Heart right ventricle (tissue), 16 donors: ENCODE data around the gene C3AR1. TPM values are rescaled to one million over a fixed set of nuclear protein-coding genes. Genes with fewer than 3 reads are reported as not detected.
A peak's percentile ranks its signal among the peaks of the same experiment; 100 is the strongest.
"Not testable (repeated sequence)": the region's sequence is repeated elsewhere in the genome, so short reads cannot be mapped to it uniquely, and the experiment has no call there.

Experiments
- ATAC-seq, 8 donors: fragments of 200-7000 bp; cut with Tn5 transposase; one replicate each; pipeline ENCODE4 v1.9.1; 2020; ENCODE audit warnings: mild to moderate bottlenecking in 8 of 8, moderate library complexity in 8 of 8, moderate number of reproducible peaks in 1 of 8
- DNase-seq, 2 donors: peaks; one replicate each; pipeline ENCODE4 v3.0.0-alpha.2; 2020
- H3K27ac ChIP-seq, 10 donors: fragments of 200-600 bp; sonication (generic) in 2 of 10; one replicate each; pipeline versions ENCODE4 v1.5.0 to v1.8.0; 2020 to 2022; ENCODE audit warnings: mild to moderate bottlenecking in 3 of 10
- H3K27me3 ChIP-seq, 7 donors: fragments of 200-600 bp; one replicate each; pipeline ENCODE4 v1.8.0; 2021 to 2022; ENCODE audit warnings: mild to moderate bottlenecking in 2 of 7
- H3K36me3 ChIP-seq, 9 donors: fragments of 200-600 bp; sonication (generic) in 1 of 9; one replicate each; pipeline versions ENCODE4 v1.5.0 to v1.8.0; 2020 to 2022; ENCODE audit warnings: mild to moderate bottlenecking in 2 of 9
- H3K4me1 ChIP-seq, 9 donors: fragments of 200-600 bp; sonication (generic) in 1 of 9; one replicate each; pipeline versions ENCODE4 v1.5.0 to v1.8.0; 2020 to 2022; ENCODE audit warnings: mild to moderate bottlenecking in 4 of 9
- H3K4me3 ChIP-seq, 10 donors: fragments of 200-600 bp; sonication (generic) in 2 of 10; one replicate each; pipeline versions ENCODE4 v1.5.0 to v1.8.0; 2020 to 2022; ENCODE audit warnings: mild to moderate bottlenecking in 7 of 10, moderate library complexity in 2 of 10
- H3K9me3 ChIP-seq, 11 donors: fragments of 200-600 bp in 10 of 11; sonication (generic) in 2 of 11; one replicate each; pipeline versions ENCODE4 v1.5.0 to v1.8.0; 2013 to 2022; ENCODE audit warnings: mild to moderate bottlenecking in 2 of 11, control low read depth in 1 of 11, moderate library complexity in 1 of 11
- WGBS, 2 donors: extraction: QIAGEN DNeasy Blood & Tissue Kit; methylation state at CpG; one replicate each; pipeline ENCODE4 v1.1.7; 2013; ENCODE audit warnings: inconsistent platforms in 1 of 2; 5-methylcytosine and 5-hydroxymethylcytosine counted together
- intact Hi-C, 10 donors: fragments of 100-400 bp; cut with DNase I; formaldehyde crosslinking; loops; one replicate each; pipeline versions ENCODE4 v1.11.1 to v1.14.2; 2022
- polyA plus RNA-seq, 2 donors: library from polyadenylated mRNA; stranded (reverse); fragments of 200-250 nt; gene quantifications; one replicate each; pipeline ENCODE4 v1.2.3, GENCODE V29; 2013
- total RNA-seq, 10 donors: library from RNA; stranded (reverse); fragmentation: NEBNext Ultra II Directional in 3 of 10; extraction: Animal tissue kit (Norgen Biotek cat#: 25700) in 3 of 10; gene quantifications; one replicate each; pipeline versions ENCODE4 v1.2.1 to v1.2.4, GENCODE V29; 2021 to 2023
- TF ChIP-seq, protein P1 (sequence below), 9 donors: fragments of 200-600 bp; sonication (generic) in 2 of 9; IDR thresholded peaks; one replicate each; pipeline versions ENCODE4 v1.5.0 to v1.8.0; 2021 to 2022; ENCODE audit warnings: antibody characterized with exemption in 9 of 9, mild to moderate bottlenecking in 5 of 9, moderate library complexity in 1 of 9
- donor health status: Arrhythmogenic right ventricular cardiomyopathy.
- donor health status: ischemic (EF 13 %, LVEDD 7.1; RV severe dilation, severe dysfunction).
- donor health status: healthy with polysubstance abuse.
- donor health status: DM: no; HTN: yes; CAD: no.
- donor health status: DM: no; HTN: no; CAD: no.
- donor health status: ischemic (EF 25% LVEDD 6.9; RV normal size, moderate dysfunction).
- donor health status: ischemic (EF 25% LVEDD 5.7; RV mildly dilated, moderate dysfunction).
- donor health status: healthy.
- donor health status: DM: yes; HTN: yes; CAD: no.
- donor health status: Ischemic cardiomyopathy.
- donor health status: ischemic (EF 35%, LVEDD 5.7; RV mildly dilated, moderate dysfunction).
- donor health status: nonischemic (EF 11% LVEDD 7.7; RV severe dilation, severe dysfunction).
- donor health status: DM: yes; HTN: yes; CAD: no.
- donor health status: PGD.
- donor health status: ischemic (EF 29% LVEDD 5.4; RV normal size, mild dysfunction).
- donor health status: nonischemic (EF 23%, LVEDD 6.1; RV moderate dilation, normal function).

Gene C3AR1
- total and polyA plus RNA-seq, 12 donors = 1.1 to 26.5 (median 3.8) TPM

DNA sequence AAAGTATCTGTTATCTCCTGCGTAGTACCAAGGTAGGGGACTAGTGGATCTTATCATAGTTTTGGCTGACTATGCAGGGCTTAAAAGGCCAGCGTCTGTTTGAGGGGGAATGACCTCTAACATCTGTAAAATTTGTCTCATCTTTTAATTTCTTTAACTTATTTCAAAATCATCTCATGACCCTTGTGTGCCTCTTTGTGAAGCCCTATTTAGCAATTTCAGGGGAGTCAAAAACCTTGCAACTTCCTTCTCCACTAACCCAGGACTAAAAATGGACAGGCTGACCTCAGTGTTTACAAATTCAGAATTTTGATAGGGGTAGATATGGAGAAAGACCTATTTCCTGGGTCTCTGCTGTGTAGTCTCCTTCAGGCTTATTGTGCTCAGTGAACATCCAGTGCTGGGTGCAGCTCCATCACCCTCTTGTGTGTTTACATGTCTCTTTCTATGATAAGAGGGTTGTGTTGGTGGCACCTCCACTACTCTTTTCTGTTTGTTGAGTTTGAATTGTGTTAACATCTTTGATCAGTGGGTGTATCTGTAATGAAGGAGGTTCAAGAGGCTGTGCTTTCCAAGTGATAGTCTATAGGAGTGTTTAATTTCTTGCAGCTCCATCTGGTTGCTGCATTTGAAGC is 30.2 kb upstream of the C3AR1 start:
- no peaks in the 10 kb centered on the region for H3K9me3 ChIP-seq
- intact Hi-C loops = no loop called here
- WGBS, 2 donors = 61 to 73% methylated on average over 2 of the region's 2 CpGs
- TF ChIP-seq, protein P1, sequence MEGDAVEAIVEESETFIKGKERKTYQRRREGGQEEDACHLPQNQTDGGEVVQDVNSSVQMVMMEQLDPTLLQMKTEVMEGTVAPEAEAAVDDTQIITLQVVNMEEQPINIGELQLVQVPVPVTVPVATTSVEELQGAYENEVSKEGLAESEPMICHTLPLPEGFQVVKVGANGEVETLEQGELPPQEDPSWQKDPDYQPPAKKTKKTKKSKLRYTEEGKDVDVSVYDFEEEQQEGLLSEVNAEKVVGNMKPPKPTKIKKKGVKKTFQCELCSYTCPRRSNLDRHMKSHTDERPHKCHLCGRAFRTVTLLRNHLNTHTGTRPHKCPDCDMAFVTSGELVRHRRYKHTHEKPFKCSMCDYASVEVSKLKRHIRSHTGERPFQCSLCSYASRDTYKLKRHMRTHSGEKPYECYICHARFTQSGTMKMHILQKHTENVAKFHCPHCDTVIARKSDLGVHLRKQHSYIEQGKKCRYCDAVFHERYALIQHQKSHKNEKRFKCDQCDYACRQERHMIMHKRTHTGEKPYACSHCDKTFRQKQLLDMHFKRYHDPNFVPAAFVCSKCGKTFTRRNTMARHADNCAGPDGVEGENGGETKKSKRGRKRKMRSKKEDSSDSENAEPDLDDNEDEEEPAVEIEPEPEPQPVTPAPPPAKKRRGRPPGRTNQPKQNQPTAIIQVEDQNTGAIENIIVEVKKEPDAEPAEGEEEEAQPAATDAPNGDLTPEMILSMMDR (IDR thresholded peaks at IDR 0.05) = no peak
- H3K36me3 ChIP-seq = peaks cover 0 to 96% (median 55%) of the 10 kb centered on the region in 9 donors
- peaks cover 0 to 20% (median 0%) of the 10 kb centered on the region in 9 donors for H3K4me1 ChIP-seq
- ATAC-seq (no peak), DNase-seq (no peak)
- peak overlapping the region in 1 of 10 donors; percentile 26 for H3K27ac ChIP-seq
- no peaks in the 10 kb centered on the region for H3K27me3 ChIP-seq
- H3K4me3 ChIP-seq = no peak overlapping the region

DNA sequence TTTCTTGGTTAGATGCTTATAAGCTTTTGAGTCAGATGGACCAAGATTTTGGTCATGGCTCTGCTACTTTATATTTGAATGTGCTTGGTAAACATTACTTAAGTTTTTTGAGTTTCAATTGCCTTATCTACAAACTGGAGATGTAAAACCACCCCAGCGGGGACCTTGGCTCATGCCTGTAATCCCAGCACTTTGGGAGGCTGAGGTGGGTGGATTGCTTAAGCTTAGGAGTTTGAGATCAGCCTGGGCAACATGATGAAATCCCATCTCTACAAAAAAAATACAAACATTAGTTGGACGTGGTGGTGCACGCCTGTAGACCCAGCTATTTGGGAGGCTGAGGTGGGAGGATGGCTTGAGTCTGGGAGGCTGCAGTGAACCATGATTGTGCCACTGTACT is 27.1 kb upstream of the C3AR1 start:
- intact Hi-C loops = no loop called here
- ATAC-seq (no peak), DNase-seq (no peak)
- Histone ChIP-seq H3K4me1 (peaks cover 0 to 32% (median 0%) of the 10 kb centered on the region in 9 donors), H3K27ac (no peak overlapping the region), H3K27me3 (no peaks in the 10 kb centered on the region), H3K36me3 (peaks cover 0 to 100% (median 68%) of the 10 kb centered on the region in 9 donors), H3K9me3 (no peaks in the 10 kb centered on the region), H3K4me3 (no peak overlapping the region)
- TF ChIP-seq, protein P1 (IDR thresholded peaks at IDR 0.05) = no peak
- WGBS, 2 donors = 96 to 97% methylated on average over 3 of the region's 3 CpGs

DNA sequence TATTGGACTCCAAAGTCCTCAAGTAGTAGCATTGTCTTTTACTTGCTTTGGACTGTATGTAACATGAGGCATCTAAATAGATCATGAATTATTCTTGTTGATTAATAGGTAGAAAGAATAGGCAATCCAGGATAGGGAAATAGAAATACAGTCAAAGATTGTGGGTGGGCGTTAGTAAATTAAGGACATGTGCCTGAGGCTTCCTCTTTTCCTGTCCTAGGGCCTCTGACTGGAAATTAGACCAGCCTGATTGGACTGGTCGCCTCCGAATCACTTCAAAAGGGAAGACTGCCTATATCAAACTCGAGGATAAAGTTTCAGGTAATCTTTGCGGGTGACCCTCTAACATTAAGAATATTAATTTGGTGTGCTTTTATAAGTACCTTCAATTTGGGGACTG is 23.6 kb upstream of the C3AR1 start:
- no peak overlapping the region for H3K4me3 ChIP-seq
- peaks cover 0 to 29% (median 8%) of the 10 kb centered on the region in 9 donors for H3K4me1 ChIP-seq
- WGBS, 2 donors = 88 to 89% methylated on average over 5 of the region's 5 CpGs
- no peak for ATAC-seq
- intact Hi-C loops = loop anchor here in 1 of 10 donors (10.0 kb wide), 1 partner anchor 155 kb away; no protein-coding TSS in a partner anchor
- TF ChIP-seq, protein P1 (IDR thresholded peaks at IDR 0.05) = no peak
- H3K27ac ChIP-seq = no peak overlapping the region
- no peaks in the 10 kb centered on the region for H3K27me3 ChIP-seq
- H3K36me3 ChIP-seq = peaks cover 0 to 71% (median 47%) of the 10 kb centered on the region in 9 donors
- no peaks in the 10 kb centered on the region for H3K9me3 ChIP-seq
- no peak for DNase-seq

DNA sequence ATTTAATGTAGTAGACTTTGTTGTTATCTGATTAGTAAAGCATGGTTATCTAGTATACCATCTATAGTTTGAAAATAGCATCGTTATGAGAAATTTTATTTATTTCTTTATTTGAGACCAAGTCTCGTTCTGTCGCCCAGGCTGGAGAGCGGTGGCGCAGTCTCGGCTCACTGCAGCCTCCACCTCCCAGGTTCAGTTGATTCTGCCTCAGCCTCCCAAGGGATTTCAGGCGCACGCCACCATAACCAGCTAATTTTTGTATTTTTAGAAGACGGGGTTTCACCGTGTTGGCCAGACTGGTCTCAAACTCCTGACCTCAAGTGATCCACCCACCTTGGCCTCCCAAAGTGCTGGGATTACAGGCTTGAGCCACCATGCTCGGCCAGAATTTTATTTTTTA is 23.1 kb upstream of the C3AR1 start:
- not testable (repeated sequence) for H3K27ac ChIP-seq, H3K9me3 ChIP-seq, H3K4me3 ChIP-seq, ATAC-seq, H3K27me3 ChIP-seq, DNase-seq
- Histone ChIP-seq H3K4me1 (peaks cover 0 to 30% (median 12%) of the 10 kb centered on the region in 9 donors), H3K36me3 (peaks cover 0 to 66% (median 42%) of the 10 kb centered on the region in 9 donors)
- intact Hi-C loops = loop anchor here in 1 of 10 donors (10.0 kb wide), 1 partner anchor 156 kb away; no protein-coding TSS in a partner anchor
- 92 to 95% methylated on average over 11 of the region's 11 CpGs for WGBS, 2 donors

DNA sequence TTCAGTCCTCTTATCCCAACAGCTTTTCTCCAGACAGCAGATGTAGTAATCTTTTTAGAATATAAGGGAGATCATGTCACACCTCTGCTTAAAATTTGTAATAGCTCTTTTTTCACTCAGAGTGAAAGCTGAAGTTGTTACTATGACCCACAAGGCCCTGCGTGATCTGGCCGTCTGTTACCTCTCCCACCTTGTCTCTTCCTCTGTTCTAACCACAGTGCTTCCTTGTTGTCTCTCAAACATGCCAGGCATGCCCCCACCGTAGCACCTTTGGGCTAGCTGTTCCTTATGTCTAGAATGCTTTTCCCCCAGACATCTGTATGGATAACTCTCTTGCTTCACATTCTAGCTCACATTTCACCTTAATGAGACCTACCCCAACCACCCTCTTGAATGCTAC is 22.4 kb upstream of the C3AR1 start:
- intact Hi-C loops = loop anchor here in 1 of 10 donors (10.0 kb wide), 1 partner anchor 156 kb away; no protein-coding TSS in a partner anchor
- ATAC-seq (peak in 1 of 8 donors; percentile 29), DNase-seq (no peak)
- H3K4me1 ChIP-seq = peaks cover 0 to 37% (median 19%) of the 10 kb centered on the region in 9 donors
- no peaks in the 10 kb centered on the region for H3K9me3 ChIP-seq
- 72 to 80% methylated on average over 3 of the region's 3 CpGs for WGBS, 2 donors
- H3K4me3 ChIP-seq = no peak overlapping the region
- peaks cover 0 to 59% (median 36%) of the 10 kb centered on the region in 9 donors for H3K36me3 ChIP-seq
- TF ChIP-seq, protein P1 (IDR thresholded peaks at IDR 0.05) = no peak
- peak overlapping the region in 1 of 10 donors; percentile 49 for H3K27ac ChIP-seq
- H3K27me3 ChIP-seq = no peaks in the 10 kb centered on the region
